Neural progenitor cell (in vitro differentiated cells): ENCODE data around the gene NCKAP5. TPM values are rescaled to one million over a fixed set of nuclear protein-coding genes. Genes with fewer than 3 reads are reported as not detected.

Source experiments
- DNase-seq: peaks from one replicate; pipeline ENCODE4 v3.0.0-alpha.2; 2016; ENCODE audit warnings: low spot score
- H2AFZ ChIP-seq: fragments of 200-600 bp; sonication (generic); replicated peaks from 2 replicates; pipeline ENCODE4 v1.6.1; 2016; ENCODE audit warnings: antibody characterized with exemption
- H3F3A ChIP-seq: fragments of 200-600 bp; sonication (generic); 2 replicates; pipeline ENCODE4 v1.6.1; 2016; ENCODE audit warnings: antibody characterized with exemption, low read depth
- H3K27ac ChIP-seq: fragments of 200-600 bp; sonication (generic); 2 replicates; pipeline ENCODE4 v1.5.1; 2016; ENCODE audit warnings: mild to moderate bottlenecking
- H3K27me3 ChIP-seq: fragments of 200-600 bp; sonication (generic); 2 replicates; pipeline ENCODE4 v1.6.1; 2016; ENCODE audit warnings: mild to moderate bottlenecking, moderate library complexity
- H3K36me3 ChIP-seq: fragments of 200-600 bp; sonication (generic); 2 replicates; pipeline ENCODE4 v1.5.1; 2016
- H3K4me1 ChIP-seq: fragments of 200-600 bp; sonication (generic); 2 replicates; pipeline ENCODE4 v1.6.1; 2016; ENCODE audit warnings: mixed run types
- H3K4me2 ChIP-seq: fragments of 200-600 bp; sonication (generic); 2 replicates; pipeline ENCODE4 v1.6.1; 2016
- H3K4me3 ChIP-seq: fragments of 200-600 bp; sonication (generic); 2 replicates; pipeline ENCODE4 v1.5.1; 2016
- H3K79me2 ChIP-seq: fragments of 200-600 bp; sonication (generic); 2 replicates; pipeline ENCODE4 v1.6.1; 2016; ENCODE audit warnings: low read depth
- H3K9ac ChIP-seq: fragments of 200-600 bp; sonication (generic); 2 replicates; pipeline ENCODE4 v1.6.1; 2016
- H3K9me3 ChIP-seq: fragments of 200-600 bp; sonication (generic); 2 replicates; pipeline ENCODE4 v1.5.1; 2016; ENCODE audit warnings: low read depth
- H4K20me1 ChIP-seq: fragments of 200-600 bp; sonication (generic); 2 replicates; pipeline ENCODE4 v1.6.1; 2016; ENCODE audit warnings: low read depth
- H3K27ac Mint-ChIP-seq: 3 replicates; pipeline ENCODE4 v1.8.0; 2021; ENCODE audit warnings: mixed read lengths
- H3K27me3 Mint-ChIP-seq: 2 replicates; pipeline ENCODE4 v1.8.0; 2022; ENCODE audit warnings: low read depth, mild to moderate bottlenecking, inconsistent platforms, moderate library complexity, mixed read lengths; ENCODE audit not compliant: insufficient read depth
- H3K36me3 Mint-ChIP-seq: 3 replicates; pipeline ENCODE4 v1.8.0; 2021; ENCODE audit warnings: mixed read lengths
- H3K4me1 Mint-ChIP-seq: 3 replicates; pipeline ENCODE4 v1.8.0; 2021; ENCODE audit warnings: mixed read lengths
- H3K4me3 Mint-ChIP-seq: 3 replicates; pipeline ENCODE4 v1.8.0; 2021; ENCODE audit warnings: mild to moderate bottlenecking, moderate library complexity, mixed read lengths
- H3K9me3 Mint-ChIP-seq: 3 replicates; pipeline ENCODE4 v1.8.0; 2020; ENCODE audit warnings: mixed read lengths
- EZH2 ChIP-seq: fragments of 200-600 bp; sonication (generic); IDR thresholded peaks from 2 replicates; pipeline ENCODE4 v1.6.1; 2017; ENCODE audit warnings: antibody characterized with exemption, mild to moderate bottlenecking, moderate library complexity
- EZH2phosphoT487 ChIP-seq: fragments of 200-600 bp; sonication (generic); IDR thresholded peaks from 2 replicates; pipeline ENCODE4 v1.6.1; 2017; ENCODE audit warnings: antibody characterized with exemption
- total RNA-seq: library from RNA; depleted of rRNA; stranded (reverse); fragments of >200 nt; gene quantifications from 2 replicates; pipeline ENCODE4 v1.2.3, GENCODE V29; 2015; ENCODE audit warnings: low replicate concordance
- TF ChIP-seq, protein P1 (sequence below): fragments of 200-600 bp; sonication (generic); IDR thresholded peaks from 2 replicates; pipeline ENCODE4 v1.5.1; 2017; ENCODE audit warnings: antibody characterized with exemption, mild to moderate bottlenecking

NCKAP5 gene
- total RNA-seq, 1 donor from 2014 or later = 0.47 TPM

DNA sequence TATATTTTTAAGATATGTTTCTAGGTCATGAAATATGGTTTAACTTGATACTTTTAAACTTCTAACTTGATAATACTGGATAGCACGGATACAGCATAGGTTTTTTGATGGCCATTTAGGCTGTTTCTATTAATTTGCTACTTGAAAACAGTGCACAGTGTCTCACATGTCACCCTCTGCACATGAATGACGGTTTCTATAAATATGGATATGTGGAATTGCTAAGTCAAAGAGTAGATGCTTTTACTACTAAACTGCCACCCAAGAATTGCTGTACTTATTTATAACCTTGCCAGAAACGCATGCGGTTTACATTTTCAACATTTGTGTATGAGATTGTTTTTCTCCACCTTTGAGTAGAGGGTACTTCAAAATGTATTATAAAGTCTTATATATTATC, 723.7 kb downstream of the NCKAP5 start:
- TF ChIP-seq, protein P1, sequence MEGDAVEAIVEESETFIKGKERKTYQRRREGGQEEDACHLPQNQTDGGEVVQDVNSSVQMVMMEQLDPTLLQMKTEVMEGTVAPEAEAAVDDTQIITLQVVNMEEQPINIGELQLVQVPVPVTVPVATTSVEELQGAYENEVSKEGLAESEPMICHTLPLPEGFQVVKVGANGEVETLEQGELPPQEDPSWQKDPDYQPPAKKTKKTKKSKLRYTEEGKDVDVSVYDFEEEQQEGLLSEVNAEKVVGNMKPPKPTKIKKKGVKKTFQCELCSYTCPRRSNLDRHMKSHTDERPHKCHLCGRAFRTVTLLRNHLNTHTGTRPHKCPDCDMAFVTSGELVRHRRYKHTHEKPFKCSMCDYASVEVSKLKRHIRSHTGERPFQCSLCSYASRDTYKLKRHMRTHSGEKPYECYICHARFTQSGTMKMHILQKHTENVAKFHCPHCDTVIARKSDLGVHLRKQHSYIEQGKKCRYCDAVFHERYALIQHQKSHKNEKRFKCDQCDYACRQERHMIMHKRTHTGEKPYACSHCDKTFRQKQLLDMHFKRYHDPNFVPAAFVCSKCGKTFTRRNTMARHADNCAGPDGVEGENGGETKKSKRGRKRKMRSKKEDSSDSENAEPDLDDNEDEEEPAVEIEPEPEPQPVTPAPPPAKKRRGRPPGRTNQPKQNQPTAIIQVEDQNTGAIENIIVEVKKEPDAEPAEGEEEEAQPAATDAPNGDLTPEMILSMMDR = no peak
- TF ChIP-seq EZH2 = no peak
- TF ChIP-seq EZH2phosphoT487 = no peak
- H3K36me3 Mint-ChIP-seq = peaks cover 3% of the 10 kb centered on the region
- no peak for DNase-seq
- Histone ChIP-seq H3K27ac (no peak overlapping the region), H3K4me1 (no peaks in the 10 kb centered on the region), H4K20me1 (no peaks in the 10 kb centered on the region), H2AFZ (no peak overlapping the region), H3K27me3 (no peaks in the 10 kb centered on the region), H3K36me3 (no peaks in the 10 kb centered on the region), H3K4me3 (no peak overlapping the region), H3K79me2 (no peaks in the 10 kb centered on the region), H3K4me2 (no peak overlapping the region), H3K9ac (no peak overlapping the region), H3K9me3 (no peaks in the 10 kb centered on the region), H3F3A (no peaks in the 10 kb centered on the region)
- no peak overlapping the region for H3K27ac Mint-ChIP-seq
- no peaks in the 10 kb centered on the region for H3K4me1 Mint-ChIP-seq
- H3K27me3 Mint-ChIP-seq = peaks cover 3% of the 10 kb centered on the region
- no peaks in the 10 kb centered on the region for H3K9me3 Mint-ChIP-seq
- no peak overlapping the region for H3K4me3 Mint-ChIP-seq

DNA sequence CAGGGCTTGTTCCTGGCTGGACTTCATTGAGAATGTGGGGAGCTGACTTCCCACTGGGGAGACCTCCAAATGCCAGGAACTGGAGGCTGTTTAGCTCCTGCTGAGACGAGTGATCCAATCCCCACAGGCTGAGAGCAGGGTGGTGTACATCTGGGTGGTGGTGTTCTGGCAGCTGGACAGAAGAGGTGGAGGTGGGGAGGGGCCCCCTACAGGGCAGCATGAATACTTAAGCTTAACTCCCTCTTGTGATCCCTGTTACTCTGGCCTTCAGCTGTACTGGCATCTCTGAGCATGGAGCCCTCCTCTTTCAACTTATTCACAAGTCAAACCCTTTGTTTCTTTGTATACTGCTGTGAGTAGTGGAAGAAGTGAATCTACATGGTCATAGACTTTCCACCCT, 730.5 kb downstream of the NCKAP5 start:
- Histone ChIP-seq H3K9me3 (peaks cover 3% of the 10 kb centered on the region), H4K20me1 (no peaks in the 10 kb centered on the region), H3K27ac (no peak overlapping the region), H3K36me3 (no peaks in the 10 kb centered on the region), H3F3A (peaks cover 3% of the 10 kb centered on the region), H3K4me1 (no peaks in the 10 kb centered on the region), H3K79me2 (no peaks in the 10 kb centered on the region), H3K4me3 (no peak overlapping the region), H3K27me3 (no peaks in the 10 kb centered on the region), H3K9ac (no peak overlapping the region), H3K4me2 (no peak overlapping the region), H2AFZ (no peak overlapping the region)
- peak; percentile 20 for DNase-seq
- TF ChIP-seq, protein P1 = no peak
- no peak for TF ChIP-seq EZH2phosphoT487
- no peak for TF ChIP-seq EZH2
- Mint-ChIP-seq H3K9me3 (peaks cover 19% of the 10 kb centered on the region), H3K27ac (no peak overlapping the region), H3K27me3 (peaks cover 3% of the 10 kb centered on the region), H3K4me3 (no peak overlapping the region), H3K36me3 (peaks cover 12% of the 10 kb centered on the region), H3K4me1 (no peaks in the 10 kb centered on the region)

DNA sequence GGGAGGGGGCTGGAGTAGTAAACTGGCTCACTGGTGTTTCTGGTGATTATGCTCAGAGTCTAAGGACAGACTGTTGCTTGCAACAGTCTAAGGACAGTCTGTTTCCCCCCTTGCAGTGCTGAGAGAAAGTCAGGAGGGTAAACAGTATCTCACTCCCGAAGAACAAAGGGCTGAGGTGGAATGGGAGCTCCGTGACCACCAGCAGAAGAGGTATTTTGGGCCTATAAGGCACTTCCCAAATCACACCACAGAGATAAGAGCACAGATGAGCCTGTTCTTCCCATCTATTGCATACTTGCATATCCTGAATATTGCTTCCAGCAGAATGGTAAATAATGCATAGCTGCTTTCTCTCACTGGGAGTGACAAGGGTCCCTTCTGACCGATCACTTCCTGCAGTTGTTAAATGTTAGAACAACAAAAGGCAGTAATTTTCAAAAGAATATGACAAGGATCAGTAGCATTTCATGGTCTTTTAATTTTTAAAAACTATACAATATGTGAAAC, 737.9 kb downstream of the NCKAP5 start:
- Histone ChIP-seq H3K27me3 (no peaks in the 10 kb centered on the region), H3K9ac (no peak overlapping the region), H3K4me2 (no peak overlapping the region), H3K4me3 (no peak overlapping the region), H3K9me3 (peaks cover 3% of the 10 kb centered on the region), H2AFZ (peak overlapping the region; percentile 84), H3K36me3 (no peaks in the 10 kb centered on the region), H3F3A (no peaks in the 10 kb centered on the region), H3K27ac (no peak overlapping the region), H4K20me1 (no peaks in the 10 kb centered on the region), H3K79me2 (no peaks in the 10 kb centered on the region), H3K4me1 (no peaks in the 10 kb centered on the region)
- H3K4me1 Mint-ChIP-seq = peaks cover 14% of the 10 kb centered on the region
- peaks cover 13% of the 10 kb centered on the region for H3K36me3 Mint-ChIP-seq
- no peaks in the 10 kb centered on the region for H3K27me3 Mint-ChIP-seq
- no peak overlapping the region for H3K27ac Mint-ChIP-seq
- H3K9me3 Mint-ChIP-seq = peaks cover 15% of the 10 kb centered on the region
- no peak overlapping the region for H3K4me3 Mint-ChIP-seq
- no peak for TF ChIP-seq EZH2
- TF ChIP-seq EZH2phosphoT487 = no peak
- TF ChIP-seq, protein P1 = no peak
- no peak for DNase-seq
